ENCODE results near the gene RBFOX2.

The RBFOX2 gene

DNA sequence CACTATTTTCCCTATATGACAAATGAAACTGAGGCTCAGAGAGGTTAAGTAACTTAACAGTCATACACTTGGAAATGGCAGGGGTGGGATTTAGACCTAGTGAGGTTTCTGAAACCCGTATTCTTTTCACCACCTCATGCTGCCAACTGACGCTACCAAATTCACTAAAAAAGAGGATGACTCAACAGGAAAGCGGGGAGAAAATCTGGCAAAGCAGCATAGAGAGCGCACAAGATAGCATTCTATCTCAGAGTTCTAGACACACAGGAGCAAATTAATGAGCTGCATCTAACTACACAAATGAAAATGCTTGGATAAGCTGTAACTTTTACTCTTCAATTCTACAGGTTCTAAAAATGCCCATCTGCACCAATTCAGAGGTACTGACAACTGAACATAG is 136.4 kb downstream of the RBFOX2 start:
- DNase-seq = no peak

DNA sequence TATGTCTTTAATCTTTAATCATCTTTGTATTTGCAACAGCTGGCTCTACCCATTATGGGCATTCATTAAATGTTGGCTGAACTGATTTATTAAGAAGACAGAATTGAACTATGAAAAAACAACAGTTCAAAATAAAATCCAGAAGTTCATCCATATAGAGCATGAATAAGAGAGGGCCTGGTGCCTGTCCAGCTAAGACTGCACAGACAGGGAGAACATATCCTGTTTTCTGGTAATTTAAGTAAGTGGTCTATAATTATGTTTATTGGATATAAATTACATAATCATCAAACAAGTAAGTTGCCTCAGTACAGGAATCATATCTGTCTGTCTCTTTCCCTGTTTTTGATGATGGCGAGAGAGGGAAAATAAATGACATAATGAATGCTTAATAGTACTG is 137.2 kb downstream of the RBFOX2 start:
- DNase-seq = no peak

DNA sequence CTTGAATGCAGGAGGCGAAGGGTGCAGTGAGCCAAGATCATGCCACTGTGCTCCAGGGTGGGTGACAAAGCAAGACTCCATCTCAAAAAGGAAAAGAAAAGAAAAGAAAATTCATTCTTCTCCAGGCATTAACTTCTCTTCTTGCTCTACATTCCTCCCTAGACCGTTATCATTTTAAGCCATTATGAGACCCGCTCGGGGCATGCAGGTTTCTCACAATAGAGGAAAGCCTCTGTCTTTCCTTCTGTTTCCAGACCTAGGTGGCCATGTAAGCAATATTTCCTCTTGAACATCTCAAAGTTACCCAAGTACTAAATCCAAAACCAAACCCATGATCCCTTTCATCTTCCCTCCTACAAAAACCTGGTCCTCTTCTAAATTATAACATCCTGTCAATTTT is 139.6 kb downstream of the RBFOX2 start:
- DNase-seq = no peak

DNA sequence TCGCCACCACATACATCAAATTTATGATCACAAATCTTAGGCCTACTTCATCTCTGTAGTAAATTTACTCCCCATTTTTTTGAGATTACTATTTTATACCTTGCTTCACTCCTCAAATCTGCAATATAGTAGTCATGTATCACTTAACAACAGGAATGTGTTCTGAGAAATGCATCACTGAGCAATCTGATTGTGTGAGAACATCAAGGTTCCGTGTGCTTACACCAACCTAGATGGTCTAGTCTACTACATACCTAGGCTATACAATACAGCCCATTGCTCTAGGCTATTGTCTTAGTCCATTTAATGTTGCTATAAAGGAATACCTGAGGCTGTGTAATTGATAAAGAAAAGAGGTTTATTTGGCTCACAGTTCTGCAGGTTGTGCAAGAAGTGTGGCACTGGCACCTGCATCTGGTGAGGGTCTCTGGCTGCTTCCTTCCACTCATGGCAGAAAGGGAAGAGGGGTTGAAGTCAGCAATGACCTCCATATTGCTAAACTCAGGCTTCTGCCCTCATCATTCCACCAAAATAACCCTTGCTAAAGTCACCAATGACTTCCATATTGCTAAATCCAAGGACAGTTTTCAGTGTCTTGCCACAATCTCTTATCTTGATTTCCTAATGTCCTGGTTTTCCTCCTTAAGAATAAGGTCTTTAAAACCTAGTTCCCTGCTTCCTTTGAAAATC is 140.3 kb downstream of the RBFOX2 start:
- no peak for DNase-seq

DNA sequence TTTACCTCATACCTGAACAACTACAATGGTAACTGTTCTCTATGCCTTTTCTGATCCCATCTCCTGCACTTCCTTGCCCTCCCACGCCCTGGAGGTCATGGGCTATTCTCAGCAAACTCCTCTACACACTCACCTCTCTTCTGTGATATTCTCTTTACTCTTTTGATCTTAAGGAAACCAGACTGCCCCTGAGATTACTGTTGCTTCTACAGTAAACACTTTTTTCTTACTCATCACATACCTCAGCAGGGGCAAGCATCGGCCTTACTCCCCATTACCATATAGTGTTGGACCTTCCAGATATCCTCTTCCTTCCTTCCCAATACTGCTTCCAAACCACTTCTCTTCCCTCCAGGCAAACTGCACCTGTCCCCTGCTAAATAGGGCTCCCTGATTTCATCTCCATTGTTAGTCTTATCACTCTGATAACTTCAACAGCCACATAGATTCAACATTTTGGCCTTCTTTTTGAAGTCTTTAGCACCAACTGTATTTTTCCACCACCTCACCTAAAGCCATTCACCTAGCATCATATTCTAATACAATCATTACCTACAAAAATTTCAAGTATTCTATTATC is 141.2 kb downstream of the RBFOX2 start:
- DNase-seq = no peak

DNA sequence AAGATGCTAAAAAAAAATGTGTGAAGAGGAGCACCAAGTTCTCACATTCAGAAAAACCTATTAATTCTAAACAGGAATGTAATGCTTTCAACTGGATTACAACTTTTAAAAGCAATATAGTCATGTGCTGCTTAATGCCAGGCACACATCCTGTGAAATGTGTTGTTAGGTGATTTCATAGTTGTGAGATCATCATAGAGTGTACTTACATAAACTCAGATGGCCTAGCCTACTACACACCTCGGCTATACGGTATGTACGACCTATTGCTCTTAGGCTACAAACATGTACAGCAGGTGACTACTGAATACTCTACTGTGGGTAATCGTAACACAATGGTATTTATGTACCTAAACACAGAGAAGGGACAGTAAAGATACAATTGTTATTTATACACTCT is 142.3 kb downstream of the RBFOX2 start:
- DNase-seq = no peak

DNA sequence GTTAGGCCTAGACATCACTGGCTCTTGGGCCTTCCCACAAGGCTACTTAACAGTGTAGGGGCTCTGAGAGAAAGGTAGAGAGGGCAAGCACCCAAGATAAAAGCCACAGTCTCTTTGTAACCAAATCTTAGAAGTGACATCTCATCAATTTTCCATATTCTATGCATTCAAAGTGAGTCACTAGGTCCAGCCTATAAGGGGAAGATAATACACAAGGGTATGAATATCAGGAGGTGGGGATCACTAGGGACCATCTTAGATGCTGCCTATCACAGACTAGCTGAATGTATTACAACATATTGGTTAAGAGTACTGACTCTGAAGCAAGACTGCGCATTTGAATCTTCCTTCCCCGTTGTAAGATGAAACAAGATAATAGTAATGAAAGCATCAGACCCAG is 144.1 kb downstream of the RBFOX2 start:
- DNase-seq = no peak

DNA sequence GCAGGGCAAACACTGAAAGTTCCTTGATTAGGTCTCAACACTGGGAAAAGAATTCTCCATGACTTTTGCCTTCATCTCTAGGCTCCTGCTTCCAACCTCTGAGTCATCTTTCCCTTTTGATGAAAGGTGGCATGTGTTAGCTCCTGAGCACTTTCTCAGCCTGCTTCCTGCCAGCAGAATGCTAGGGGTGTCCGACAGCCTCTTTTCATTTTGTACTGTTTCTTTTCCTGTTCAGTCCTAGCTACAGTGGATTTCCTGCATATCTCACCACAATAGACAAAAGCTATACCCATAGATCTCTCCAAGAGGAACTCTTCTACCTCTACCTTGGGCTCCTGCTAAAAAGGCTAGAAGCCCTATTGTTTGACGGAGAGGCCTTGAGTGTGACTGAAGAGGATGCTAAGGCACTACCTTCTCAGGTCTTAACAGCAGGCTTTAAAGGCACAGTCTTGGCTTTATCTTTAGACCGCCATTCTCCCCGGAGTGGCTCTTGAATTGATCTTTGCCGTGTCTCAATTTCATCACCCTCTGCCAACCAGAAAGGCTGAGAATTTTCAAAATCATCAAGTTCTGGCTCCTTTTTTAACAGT is 145.5 kb downstream of the RBFOX2 start:
- DNase-seq = no peak

DNA sequence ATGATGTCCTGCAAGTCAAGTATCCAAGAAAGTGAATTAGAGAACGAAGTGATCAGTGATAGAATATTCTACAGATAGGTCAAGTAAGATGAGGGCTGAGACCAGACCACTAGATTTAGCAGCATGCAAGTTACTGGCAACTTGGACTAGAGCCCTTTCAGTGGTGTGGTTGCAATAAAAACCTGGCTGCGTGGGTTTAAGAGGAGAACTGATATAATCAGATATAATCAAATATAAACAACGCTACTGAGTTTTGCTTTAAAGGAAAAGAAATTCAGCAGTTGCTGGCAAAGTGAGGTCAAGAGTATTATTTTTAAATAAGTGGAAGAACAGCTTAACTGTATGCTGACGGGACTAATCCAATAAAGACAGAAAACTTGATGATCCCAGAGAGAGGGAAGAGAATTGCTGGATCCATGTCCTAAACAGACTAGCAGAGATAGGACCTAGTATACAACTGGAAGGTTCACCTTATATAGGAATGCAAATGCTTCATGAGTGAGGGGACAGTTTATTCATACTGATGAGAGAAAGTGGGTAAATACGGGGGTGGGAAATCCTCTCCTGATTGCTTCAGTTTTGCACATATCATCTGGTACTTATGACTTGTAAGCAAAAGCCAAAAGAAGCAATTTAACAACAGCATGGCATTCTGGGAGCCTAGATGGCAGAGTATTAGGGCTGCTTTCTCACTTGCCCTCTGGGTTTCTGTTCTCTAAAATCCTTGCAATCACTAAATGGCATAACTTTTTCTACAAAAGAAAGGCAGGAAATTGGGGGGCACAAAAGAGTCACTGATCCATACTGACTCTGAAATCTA is 146.2 kb downstream of the RBFOX2 start:
- DNase-seq = no peak

DNA sequence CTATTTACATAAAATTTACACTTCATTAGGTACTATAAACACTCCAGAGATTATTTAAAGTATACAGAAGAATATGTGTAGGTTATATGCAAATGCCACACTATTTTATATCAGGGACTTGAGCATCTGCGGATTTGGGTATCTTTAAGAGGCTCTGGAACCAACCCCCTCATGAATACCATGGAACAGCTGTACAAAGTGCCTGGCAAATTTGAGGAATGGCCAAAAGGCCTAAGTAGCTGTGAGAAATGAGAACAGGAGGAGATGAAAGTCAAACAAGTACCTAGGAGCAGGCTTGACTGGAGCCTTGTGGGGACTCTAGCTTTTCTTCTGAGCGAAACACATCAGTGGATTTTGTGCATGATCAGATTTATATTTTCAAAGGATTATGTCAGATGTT is 149.3 kb downstream of the RBFOX2 start:
- DNase-seq = no peak

DNA sequence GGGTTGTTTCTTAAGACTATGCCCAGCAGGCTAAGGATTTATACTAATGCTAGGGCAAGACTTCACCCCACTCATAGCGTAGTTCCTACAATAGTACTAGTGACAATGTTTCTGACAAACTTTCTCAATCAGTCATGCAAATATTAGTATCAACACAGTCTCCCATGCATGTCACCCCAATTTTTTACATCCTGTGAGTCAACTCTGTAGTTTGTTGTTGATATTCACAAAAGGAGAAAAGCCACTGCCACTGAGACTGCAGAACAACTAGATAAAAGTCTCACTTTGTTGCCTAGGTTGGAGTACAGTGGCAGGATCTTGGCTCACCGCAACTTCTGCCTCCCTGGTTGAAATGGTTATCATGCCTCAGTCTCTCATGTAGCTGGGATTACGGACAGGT is 155.2 kb downstream of the RBFOX2 start:
- DNase-seq = no peak

DNA sequence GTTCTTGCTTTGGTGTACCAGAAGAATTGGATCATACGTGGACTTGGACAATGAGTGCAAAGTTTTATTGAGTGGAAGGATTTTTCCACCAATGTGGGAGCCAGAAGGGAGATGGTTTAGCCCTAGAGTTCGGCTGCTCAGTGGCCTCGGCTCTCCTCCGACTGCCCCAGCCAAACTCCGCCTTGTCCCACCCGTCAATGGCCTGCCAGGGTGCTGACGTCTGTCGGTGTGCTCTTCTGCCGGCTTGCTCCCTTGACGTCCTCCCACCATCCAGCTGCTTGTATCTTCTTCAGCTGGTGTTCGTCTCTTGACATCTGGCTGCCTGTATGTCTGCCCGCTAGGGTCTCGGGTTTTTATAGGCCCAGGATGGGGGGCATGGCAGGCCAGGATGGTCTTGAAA is 156.2 kb downstream of the RBFOX2 start:
- DNase-seq = no peak

DNA sequence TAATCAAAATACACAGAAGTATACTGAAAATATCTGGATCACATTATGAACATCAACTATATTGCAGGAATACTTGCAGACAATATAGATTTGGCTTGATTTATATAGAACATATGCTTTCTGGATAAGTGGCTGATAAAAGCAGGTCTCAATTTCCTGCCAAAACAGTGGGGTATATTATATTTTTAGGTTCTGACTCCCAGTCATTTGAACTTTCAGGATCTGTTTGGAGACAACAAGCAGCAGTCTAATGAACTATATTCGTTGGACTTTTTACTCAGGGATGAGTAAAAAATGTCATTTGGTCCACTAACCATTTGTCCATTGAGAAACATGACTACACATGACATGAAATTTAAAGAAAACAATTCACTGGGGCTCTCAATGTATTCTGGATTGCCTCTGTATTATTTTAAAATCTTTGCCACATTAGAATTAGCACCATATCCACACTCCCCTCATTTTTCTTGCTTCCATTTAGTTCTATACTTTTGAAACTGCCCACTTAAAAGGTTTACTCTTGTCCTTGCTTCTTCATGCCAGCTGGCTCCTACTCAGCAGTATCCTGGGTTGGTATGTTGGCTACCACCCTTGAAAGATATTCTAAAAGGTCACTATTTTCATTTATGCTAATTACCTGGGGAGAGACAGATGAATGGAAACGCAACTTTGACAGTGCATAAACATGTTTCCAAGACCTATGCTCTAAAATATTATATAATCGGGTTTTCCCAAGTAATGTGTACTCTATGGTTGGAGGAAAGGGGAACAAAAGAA is 157.9 kb downstream of the RBFOX2 start:
- no peak for DNase-seq

DNA sequence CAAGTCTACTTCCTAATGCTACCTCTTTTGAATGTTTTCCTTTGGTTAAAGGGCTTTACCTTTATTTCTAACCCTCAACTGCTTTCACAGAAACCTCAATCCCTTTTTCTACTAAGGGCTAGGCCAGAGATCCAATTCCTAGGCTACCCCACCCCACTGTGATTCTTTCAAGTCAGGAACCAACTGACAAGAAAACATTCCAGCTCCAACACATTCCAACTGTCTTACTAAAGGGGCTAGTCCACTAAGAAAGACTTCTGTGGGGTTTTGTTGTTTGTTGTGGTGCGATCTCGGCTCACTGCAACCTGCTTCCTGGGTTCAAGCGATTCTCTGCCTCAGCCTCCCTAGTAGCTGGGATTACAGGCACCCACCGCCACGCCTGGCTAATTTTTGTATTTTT is 159.7 kb downstream of the RBFOX2 start:
- no peak for DNase-seq

DNA sequence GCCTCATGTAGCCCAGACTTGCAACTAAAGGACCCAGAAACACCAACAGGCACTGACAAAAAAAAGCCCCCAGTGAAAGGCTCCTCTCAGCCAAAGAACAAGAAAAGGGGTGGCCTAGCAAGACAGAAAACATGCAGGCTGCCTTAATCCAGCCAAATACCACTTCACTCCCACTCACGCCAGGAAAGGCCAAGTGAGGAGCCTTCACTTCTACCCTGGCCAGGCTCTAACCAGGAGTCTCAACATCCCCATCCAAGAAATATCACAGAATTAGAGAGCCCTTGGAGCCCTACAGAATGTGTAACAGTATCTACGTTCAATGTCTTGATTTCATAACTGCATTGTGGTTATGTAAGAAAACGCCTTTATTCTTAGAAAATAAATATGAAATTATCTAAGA is 162.0 kb downstream of the RBFOX2 start:
- no peak for DNase-seq

DNA sequence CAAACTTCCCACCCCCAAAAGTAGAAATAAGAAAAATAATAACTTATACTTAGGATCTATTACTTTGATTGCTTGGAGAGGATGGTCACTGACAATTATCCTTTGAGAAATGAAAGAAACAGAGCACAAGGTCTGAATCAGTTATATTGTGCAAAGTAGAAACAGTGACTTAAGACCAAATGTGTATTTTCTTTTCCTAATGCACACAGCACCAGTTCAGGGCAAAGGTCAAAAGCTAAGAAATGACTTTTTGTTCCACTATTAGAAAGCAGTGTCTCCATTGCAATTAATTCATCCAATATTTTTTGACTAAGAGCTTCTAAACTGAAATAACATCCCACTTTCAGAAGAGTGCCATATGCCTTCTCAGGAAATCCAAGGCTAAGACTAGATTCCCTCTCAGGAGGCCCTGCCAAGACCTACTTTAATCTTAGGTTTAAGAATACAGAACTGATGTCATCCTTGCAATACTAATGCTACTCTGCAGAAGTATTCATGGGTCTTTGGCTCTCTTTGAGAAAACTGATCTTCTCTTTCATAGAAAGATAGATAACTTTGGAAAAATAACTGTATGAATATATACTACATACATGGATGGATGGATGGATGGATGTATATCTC is 164.0 kb downstream of the RBFOX2 start:
- DNase-seq = no peak

DNA sequence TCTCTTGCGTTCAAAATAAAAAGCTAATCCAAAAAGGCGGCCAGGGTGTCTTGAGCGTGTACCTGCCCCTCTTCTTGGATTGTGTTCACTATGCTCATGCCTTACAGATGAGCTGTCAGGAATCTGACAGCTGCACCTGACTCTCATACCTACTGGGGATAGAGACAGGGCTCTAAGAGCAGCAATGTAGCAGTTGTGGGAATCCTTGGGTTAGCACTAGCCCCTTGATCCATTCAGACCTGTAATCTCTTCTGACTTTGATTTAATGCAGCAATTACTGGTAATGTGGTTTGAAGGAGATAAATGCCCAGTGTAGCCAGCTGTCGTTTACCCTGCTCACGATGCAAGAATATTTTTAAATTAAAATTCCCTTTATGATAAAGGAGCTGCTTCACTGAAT is 165.2 kb downstream of the RBFOX2 start:
- DNase-seq = no peak

DNA sequence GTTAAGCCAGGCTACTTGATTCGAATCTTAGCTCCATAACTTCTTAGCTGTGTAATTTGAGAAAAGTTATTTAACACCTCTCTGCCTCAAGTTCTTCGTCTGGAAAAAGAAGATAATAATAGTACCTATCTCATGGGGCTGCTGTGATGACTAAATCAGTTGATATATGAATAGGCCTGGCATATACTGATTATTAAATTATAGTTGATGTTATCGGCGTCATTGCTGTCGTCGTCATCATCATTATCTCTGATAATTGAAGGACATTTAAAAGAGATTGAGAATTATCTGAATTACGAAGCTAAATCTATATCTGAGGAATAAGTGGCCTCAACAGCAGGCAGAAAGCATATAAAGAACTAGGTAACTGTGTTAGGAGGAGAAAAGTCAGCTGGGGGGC is 165.9 kb downstream of the RBFOX2 start:
- no peak for DNase-seq

DNA sequence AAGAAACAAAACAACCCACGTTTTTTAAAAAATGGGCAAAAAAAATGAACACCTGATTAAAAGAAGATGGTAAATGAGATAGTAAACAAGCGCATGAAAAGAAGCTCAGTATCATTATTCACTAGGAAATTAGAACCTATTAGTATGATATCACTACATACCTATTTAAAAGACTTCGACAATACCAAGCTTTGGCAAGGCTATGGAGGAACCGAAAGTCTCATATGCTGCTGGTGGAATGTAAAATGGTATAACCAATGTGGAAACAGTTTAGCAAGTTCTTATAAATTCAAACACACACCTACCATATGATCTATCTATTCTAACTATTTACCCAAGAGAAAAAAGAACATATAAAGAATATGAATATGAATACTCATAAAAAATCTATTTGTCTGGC is 167.2 kb downstream of the RBFOX2 start:
- DNase-seq = no peak

DNA sequence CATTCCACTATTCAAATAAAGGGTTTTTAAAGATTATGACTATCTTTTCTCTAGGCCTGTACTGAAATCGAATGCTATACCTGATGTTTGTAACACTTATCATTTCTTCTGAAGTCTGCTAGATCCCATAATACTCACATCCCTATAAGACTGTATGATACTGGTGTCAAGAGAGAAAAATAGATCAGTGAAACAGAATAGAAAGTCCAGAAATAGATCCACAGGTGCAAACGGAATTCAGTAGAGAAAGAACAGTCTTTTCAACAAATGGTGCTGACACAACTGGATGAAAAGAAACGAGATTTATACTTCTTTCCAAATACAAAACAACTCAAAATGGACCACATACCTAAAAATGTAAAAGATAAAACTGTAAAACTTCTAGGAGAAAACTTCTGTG is 167.8 kb downstream of the RBFOX2 start:
- no peak for DNase-seq

DNA sequence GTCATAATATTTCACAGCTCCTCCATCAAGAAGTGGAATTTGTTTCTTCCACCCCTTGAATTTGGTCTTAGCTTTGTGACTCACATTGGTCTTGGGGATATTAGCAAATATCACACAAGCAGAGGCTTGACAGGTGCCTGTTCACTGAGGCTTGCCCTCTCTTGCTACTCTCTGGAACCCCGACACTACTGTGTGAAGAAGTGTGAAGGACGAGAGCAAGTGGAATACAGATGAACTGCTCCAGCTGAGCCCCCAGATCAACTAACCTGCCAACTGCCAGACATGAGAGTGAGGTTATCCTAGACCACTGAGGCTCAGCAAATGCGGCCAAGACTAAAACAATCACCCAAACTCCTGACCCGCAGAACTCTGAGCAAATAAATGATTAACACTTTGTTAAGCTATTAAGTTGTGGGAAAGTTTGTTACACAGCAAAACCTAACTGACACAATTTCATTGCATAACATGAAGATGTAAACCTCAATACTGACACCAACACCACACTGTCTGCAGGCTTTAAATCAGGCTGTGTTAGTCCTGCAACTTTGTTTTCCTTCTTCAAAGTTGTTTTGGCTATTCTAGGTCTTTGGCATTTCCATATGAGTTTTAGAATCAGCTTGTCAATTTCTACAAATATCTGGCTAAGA is 168.4 kb downstream of the RBFOX2 start:
- DNase-seq = no peak

DNA sequence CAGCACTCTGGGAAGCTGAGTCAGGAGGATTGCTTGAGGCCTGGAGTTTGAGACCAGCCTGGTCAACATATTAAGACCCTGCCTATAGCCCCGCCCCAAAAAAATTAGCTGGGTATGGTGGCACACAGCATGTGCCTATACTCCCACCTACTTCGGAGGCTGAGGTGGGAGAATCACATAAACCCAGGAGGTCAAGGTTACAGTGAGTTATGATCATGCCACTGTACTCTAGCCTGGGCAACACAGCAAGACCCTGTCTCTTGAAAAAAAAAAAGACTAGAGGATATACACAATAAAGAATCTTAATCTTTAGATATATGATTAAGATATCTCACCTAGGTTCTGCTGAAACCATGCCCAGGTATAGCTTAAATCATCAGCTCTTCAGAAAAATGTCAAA is 174.3 kb downstream of the RBFOX2 start:
- DNase-seq = no peak

Measured in NCI-H1417 treated with DMSO at 0.1 percent for 48 hours (cell line).